Inflammatory macrophage treated with lipopolysaccharide for 4 hours (primary cell): ENCODE measurements around the gene JARID2.

Source experiments
- DNase-seq: peaks from one replicate; pipeline ENCODE4 v3.0.0-alpha.2; 2020

Gene JARID2

GRCh38 chr6:15530411-15530810 lies 284.5 kb downstream of the JARID2 start:
- DNase-seq, result peak; percentile 46

- no peak for DNase-seq
Observed at GRCh38 chr6:15531973-15532372, 286.1 kb downstream of the JARID2 start.

GRCh38 chr6:15533379-15534026 lies 287.6 kb downstream of the JARID2 start:
- peak; percentile 39 for DNase-seq

GRCh38 chr6:15534974-15535373 lies 289.1 kb downstream of the JARID2 start:
- peak; percentile 91 for DNase-seq

DNA sequence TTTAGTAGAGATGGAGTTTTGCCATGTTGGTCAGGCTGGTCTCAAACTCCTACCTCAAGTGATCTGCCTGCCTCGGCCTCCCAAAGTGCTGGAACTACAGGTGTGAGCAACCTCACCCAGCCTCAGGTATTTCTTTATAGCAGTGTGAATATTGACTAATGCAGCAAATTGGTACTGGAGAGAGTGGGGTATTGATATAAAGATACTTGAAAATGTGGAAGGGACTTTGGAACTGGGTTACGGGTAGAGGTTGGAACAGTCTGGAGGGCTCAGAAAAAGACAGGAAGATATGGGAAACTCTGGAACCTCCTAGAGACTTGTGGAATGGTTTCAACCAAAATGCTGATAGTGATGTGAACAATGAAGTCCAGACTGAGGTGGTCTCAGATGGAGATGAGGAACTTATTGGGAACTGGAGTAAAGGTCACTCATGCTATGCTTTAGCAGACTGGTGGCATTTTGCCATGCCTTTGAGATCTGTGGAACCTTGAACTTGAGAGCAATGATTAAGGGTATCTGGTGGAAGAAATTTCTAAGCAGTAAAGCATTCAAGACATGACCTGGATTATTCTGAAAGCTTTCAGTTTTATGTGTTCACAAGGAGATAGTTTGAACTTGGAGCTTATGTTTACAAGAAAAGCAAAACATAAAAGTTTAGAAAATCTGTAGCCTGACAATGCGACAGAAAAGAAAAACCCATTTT lies 289.8 kb downstream of the JARID2 start:
- no peak for DNase-seq

DNA sequence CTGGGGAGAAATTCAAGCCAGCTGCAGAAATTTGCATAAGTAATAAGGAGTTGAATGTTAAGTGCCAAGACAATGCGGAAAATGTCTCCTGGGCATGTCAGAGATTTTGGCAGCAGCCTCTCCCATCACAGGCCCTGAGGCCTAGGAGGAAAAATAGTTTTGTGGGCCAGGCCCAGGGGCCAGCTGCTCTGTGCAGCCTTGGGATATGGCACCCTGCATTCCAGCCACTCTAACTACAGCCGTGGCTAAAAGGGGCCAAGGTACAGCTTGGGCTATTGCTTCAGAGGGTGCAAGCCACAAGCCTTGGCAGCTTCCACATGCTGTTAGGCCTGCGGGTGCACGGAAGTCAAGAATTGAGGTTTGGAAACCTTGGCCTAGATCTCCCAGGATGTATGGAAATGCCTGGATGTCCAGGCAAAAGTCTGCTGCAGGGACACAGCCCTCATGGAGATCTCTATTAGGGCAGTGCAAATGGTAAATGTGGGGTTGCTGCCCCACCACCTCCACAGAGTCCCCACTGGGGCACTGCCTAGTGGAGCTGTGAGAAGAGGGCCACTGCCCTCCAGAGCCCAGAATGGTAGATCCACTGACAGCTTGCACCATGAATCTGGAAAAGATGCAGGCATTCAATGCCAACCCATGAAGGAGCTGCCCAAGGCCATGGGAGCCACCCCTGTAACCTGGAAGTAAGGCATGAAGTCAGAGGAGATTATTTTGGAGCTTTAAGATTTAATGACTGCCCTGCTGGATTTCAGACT lies 290.5 kb downstream of the JARID2 start:
- no peak for DNase-seq

- no peak for DNase-seq
Observed at GRCh38 chr6:15538106-15538505, 292.2 kb downstream of the JARID2 start.

DNA sequence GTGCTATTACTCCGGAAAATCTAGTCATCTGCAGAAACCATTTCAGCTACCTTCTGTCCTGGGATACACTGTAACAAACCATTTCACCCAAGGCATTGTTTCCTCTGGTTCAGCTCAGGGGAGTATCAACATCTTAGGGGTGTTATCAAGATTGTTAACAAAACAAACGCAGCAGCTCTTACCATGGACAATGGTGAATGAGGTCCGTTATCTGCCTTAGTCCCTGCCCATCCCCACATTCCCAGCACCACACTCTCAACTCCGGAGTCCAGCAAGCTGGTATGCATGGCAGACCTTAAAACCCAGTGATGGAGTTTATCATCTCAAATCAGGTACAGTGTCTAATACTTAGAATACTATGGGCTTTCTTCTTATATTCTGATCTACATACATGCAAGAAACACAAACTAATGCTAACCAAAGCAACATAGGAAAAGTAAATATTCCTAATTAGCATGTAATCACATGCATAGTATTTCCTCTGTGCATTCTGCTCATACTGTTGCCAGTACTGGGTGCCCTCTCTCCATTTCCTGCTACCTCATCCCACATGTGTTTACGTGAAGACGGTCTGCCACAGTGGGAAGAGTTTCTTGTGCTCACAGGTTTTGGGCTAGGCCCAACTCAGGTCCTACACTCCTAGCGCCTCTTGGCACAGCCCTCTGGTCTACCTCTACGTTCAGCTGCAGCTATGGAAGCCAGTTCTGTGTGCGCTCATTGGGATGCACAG lies 293.1 kb downstream of the JARID2 start:
- DNase-seq, result no peak

- peak; percentile 45 for DNase-seq
Observed at GRCh38 chr6:15539722-15540270, 293.9 kb downstream of the JARID2 start.

- peak; percentile 2 for DNase-seq
Observed at GRCh38 chr6:15543332-15543917, 297.6 kb downstream of the JARID2 start.

GRCh38 chr6:15544321-15544900 lies 298.5 kb downstream of the JARID2 start:
- DNase-seq, result no peak

DNA sequence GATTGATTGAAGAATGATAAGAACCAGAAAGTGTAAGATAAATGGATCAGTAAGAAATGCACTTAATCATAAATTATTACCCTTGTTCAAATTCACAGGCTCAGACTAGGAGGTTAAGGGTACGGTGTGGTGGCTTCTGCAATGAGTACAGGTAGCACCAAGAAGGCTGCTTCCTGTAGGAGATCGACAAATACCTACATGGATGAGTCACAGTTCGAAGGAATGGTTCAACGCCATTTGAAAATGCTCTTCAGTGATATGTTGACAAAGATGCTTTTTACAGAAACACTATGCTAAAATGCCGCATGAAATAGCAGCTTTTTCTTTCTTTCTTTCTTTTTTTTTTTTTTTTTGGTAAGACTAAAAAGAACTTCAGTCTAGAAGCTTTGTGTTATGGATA lies 300.7 kb downstream of the JARID2 start:
- DNase-seq, result no peak

DNA sequence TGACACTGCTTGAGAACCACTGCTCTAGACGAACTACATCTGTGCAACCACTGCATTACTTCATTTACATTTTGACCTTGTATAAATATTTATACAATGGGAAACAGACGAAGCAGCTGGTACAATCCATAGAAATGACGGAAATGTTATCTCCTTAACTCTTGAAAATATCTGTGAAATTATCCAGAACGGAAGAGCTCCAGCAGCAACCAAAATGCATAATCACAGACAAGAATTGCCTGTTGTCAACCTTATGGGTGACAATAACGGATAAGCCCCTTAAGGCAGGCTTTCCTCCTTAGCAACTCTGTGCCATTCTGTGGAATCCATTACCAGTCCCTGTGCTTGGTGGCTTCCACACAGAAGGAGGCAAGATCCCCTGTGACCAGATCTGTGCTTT lies 301.5 kb downstream of the JARID2 start:
- no peak for DNase-seq

GRCh38 chr6:15549371-15549770 lies 303.5 kb downstream of the JARID2 start:
- DNase-seq, result peak; percentile 13

- DNase-seq, result peak; percentile 10
Observed at GRCh38 chr6:15550546-15551123, 304.8 kb downstream of the JARID2 start.

- DNase-seq, result no peak
Observed at GRCh38 chr6:15551262-15551661, 305.4 kb downstream of the JARID2 start.

DNA sequence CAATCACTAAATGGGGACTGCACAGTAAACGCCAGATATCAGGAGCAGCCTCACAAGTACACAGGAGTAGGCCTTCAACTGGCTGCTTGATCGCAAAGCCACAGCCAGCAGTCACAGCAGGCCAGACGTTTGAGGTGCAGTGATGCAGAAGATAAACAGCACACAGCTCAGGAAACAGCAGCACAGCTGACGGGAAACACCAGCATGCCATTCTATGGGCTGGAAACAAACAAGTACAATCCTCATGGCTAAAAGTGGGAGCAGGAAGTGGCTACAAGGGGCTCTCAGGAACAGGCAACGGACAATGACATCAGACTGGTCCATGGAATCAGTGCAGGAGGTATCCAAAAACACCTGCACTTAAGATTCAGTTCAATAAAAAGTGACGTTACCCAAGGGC lies 305.9 kb downstream of the JARID2 start:
- DNase-seq, result no peak

- no peak for DNase-seq
Observed at GRCh38 chr6:15553031-15553430, 307.2 kb downstream of the JARID2 start.

- peak; percentile 64 for DNase-seq
Observed at GRCh38 chr6:15553736-15554294, 307.9 kb downstream of the JARID2 start.

DNA sequence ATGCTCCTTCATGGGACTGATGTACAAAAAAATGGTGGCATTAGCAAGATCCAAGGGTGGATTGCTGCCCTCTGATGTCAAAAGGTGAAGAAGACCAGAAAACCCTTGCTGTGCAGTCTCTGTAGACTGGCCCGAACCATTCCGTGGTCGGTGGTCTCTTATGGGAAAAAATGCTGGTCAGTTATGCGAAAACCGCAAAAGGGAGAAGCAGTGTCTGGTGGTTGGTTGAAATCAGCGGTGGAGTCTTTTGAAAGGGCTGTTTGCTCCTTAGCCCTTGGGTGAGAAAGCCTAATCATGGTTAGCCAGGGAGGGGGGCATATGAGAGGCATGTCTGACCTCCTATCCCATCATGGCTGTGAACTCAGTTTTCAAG lies 308.8 kb downstream of the JARID2 start:
- DNase-seq, result no peak
